Fibroblast of mammary gland (primary cell): ENCODE results near the gene MAP3K14.

ENCODE experiments used
- DNase-seq: peaks from one replicate; pipeline ENCODE4 v3.0.0-alpha.2; 2010; ENCODE audit warnings: low read depth
- H3K4me3 ChIP-seq: 2 replicates; pipeline ENCODE4 v1.5.1; 2011; ENCODE audit warnings: low read depth, mild to moderate bottlenecking, low read length, moderate library complexity; ENCODE audit not compliant: control insufficient read depth
- CTCF ChIP-seq: conservative IDR thresholded peaks from 2 replicates; pipeline ENCODE4 v1.5.1; 2011; ENCODE audit warnings: low read depth, low read length, inconsistent platforms; ENCODE audit not compliant: control insufficient read depth, insufficient read depth

MAP3K14 gene

GRCh38 chr17:45282683-45283644 is 33.9 kb downstream of the MAP3K14 start:
- TF ChIP-seq CTCF = no peak
- H3K4me3 ChIP-seq = no peak overlapping the region
- DNase-seq = peak; percentile 42

- no peak for TF ChIP-seq CTCF
- DNase-seq = no peak
- no peak overlapping the region for H3K4me3 ChIP-seq
These were observed 36.9 kb downstream of the MAP3K14 start for GRCh38 chr17:45279898-45280297.

GRCh38 chr17:45277992-45278391 is 38.8 kb downstream of the MAP3K14 start:
- TF ChIP-seq CTCF = no peak
- no peak overlapping the region for H3K4me3 ChIP-seq
- DNase-seq = peak; percentile 55

- peak; percentile 91 for DNase-seq
- peak; percentile 91 for TF ChIP-seq CTCF
- no peak overlapping the region for H3K4me3 ChIP-seq
These were observed 39.5 kb downstream of the MAP3K14 start for GRCh38 chr17:45277216-45277849.

- peak; percentile 65 for DNase-seq
- no peak overlapping the region for H3K4me3 ChIP-seq
- no peak for TF ChIP-seq CTCF
These were observed 40.8 kb downstream of the MAP3K14 start for GRCh38 chr17:45276031-45276430.

- no peak for TF ChIP-seq CTCF
- DNase-seq = no peak
- no peak overlapping the region for H3K4me3 ChIP-seq
These were observed 42.8 kb downstream of the MAP3K14 start for GRCh38 chr17:45274033-45274432.
